HL-60 (cell line): Measurements from ENCODE around the gene PDHX.

Source experiments
- GABPA ChIP-seq: IDR thresholded peaks from 2 replicates; pipeline ENCODE4 v1.6.1; 2012; ENCODE audit warnings: low read depth
- POLR2AphosphoS5 ChIP-seq: IDR thresholded peaks from 2 replicates; pipeline ENCODE4 v1.6.1; 2012; ENCODE audit warnings: low read depth
- TF ChIP-seq, protein P1 (sequence below): IDR thresholded peaks from one replicate; pipeline ENCODE4 v1.5.1; 2011; ENCODE audit warnings: low read length, control low read depth, inconsistent platforms; ENCODE audit not compliant: insufficient read depth
- TF ChIP-seq, protein P2 (sequence below): IDR thresholded peaks from 2 replicates; pipeline ENCODE4 v1.6.1; 2012; ENCODE audit warnings: low read depth; ENCODE audit not compliant: insufficient replicate concordance

DNA sequence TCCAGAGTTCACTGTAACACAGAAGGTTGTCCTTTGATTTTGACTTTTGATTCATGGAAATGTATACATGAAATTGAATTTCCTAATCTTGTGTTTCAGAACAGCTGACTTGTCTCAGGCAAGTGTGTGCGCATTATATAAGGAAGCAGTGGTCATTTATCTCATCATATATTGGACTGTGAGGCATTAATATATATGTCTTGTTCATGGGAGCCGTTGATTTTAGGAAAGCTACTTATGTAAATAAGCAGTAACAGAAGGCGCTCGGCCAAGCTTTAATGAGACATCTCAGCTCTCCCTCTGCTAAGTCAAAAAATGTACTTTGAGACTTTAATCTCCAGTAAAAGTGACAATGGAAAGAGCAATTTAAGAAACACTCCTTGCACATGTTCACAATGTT lies 100.5 kb downstream of the PDHX start:
- TF ChIP-seq, protein P1, sequence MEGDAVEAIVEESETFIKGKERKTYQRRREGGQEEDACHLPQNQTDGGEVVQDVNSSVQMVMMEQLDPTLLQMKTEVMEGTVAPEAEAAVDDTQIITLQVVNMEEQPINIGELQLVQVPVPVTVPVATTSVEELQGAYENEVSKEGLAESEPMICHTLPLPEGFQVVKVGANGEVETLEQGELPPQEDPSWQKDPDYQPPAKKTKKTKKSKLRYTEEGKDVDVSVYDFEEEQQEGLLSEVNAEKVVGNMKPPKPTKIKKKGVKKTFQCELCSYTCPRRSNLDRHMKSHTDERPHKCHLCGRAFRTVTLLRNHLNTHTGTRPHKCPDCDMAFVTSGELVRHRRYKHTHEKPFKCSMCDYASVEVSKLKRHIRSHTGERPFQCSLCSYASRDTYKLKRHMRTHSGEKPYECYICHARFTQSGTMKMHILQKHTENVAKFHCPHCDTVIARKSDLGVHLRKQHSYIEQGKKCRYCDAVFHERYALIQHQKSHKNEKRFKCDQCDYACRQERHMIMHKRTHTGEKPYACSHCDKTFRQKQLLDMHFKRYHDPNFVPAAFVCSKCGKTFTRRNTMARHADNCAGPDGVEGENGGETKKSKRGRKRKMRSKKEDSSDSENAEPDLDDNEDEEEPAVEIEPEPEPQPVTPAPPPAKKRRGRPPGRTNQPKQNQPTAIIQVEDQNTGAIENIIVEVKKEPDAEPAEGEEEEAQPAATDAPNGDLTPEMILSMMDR: no peak
- TF ChIP-seq, protein P2, sequence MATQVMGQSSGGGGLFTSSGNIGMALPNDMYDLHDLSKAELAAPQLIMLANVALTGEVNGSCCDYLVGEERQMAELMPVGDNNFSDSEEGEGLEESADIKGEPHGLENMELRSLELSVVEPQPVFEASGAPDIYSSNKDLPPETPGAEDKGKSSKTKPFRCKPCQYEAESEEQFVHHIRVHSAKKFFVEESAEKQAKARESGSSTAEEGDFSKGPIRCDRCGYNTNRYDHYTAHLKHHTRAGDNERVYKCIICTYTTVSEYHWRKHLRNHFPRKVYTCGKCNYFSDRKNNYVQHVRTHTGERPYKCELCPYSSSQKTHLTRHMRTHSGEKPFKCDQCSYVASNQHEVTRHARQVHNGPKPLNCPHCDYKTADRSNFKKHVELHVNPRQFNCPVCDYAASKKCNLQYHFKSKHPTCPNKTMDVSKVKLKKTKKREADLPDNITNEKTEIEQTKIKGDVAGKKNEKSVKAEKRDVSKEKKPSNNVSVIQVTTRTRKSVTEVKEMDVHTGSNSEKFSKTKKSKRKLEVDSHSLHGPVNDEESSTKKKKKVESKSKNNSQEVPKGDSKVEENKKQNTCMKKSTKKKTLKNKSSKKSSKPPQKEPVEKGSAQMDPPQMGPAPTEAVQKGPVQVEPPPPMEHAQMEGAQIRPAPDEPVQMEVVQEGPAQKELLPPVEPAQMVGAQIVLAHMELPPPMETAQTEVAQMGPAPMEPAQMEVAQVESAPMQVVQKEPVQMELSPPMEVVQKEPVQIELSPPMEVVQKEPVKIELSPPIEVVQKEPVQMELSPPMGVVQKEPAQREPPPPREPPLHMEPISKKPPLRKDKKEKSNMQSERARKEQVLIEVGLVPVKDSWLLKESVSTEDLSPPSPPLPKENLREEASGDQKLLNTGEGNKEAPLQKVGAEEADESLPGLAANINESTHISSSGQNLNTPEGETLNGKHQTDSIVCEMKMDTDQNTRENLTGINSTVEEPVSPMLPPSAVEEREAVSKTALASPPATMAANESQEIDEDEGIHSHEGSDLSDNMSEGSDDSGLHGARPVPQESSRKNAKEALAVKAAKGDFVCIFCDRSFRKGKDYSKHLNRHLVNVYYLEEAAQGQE: no peak
- TF ChIP-seq POLR2AphosphoS5 (no peak), GABPA (no peak)
